Tracheal epithelial cell (primary cell): ENCODE measurements around the gene ONECUT3. TPM values are rescaled to one million over a fixed set of nuclear protein-coding genes. Genes with fewer than 3 reads are reported as not detected.

Experiments
- total RNA-seq: library from RNA; depleted of rRNA; stranded (reverse); fragments of >200 nt; gene quantifications from 2 replicates; pipeline ENCODE4 v1.2.1, GENCODE V29; 2014

ONECUT3 gene
- total RNA-seq, result under 0.01 TPM in 1 of 2 replicates, not detected in the other

GRCh38 chr19:1752757-1753728, at the start of gene ONECUT3:
TSS of gene ONECUT3 (plus strand) at chr19:1753506. CDS start at chr19:1753663, 157 bp downstream.

GRCh38 chr19:1811942-1812425, 58.7 kb downstream of the ONECUT3 start, which contains the start of gene ATP8B3:
TSS of gene ATP8B3 (minus strand) at chr19:1812276. CDS start at chr19:1811736, 540 bp downstream.

Other genes with a start within 250 kb of the ONECUT3 start
- 4.5 and 8.9 TPM in 2 replicates for gene ADAMTSL5, start 240.5 kb upstream of the ONECUT3 start, total RNA-seq
- gene PLK5, start 229.4 kb upstream of the ONECUT3 start, total RNA-seq, result not detected in 2 replicates
- gene MEX3D, start 185.2 kb upstream of the ONECUT3 start, total RNA-seq, result 81.6 and 161 TPM in 2 replicates
- 77.8 and 82.7 TPM in 2 replicates for gene MBD3, start 160.6 kb upstream of the ONECUT3 start, total RNA-seq
- gene UQCR11, start 148.0 kb upstream of the ONECUT3 start, total RNA-seq, result 75.7 and 76.4 TPM in 2 replicates
- 114 and 129 TPM in 2 replicates for gene TCF3, start 100.9 kb upstream of the ONECUT3 start, total RNA-seq
- 1.2 TPM in 1 of 2 replicates, not detected in the other for gene ATP8B3, start 58.8 kb downstream of the ONECUT3 start, total RNA-seq
- 9.9 and 13.9 TPM in 2 replicates for gene REXO1, start 95.0 kb downstream of the ONECUT3 start, total RNA-seq
- gene KLF16, start 110.1 kb downstream of the ONECUT3 start, total RNA-seq, result 9.8 and 13.7 TPM in 2 replicates
- gene ABHD17A, start 132.0 kb downstream of the ONECUT3 start, total RNA-seq, result 68.6 and 68.9 TPM in 2 replicates
- gene ADAT3, start 151.9 kb downstream of the ONECUT3 start, total RNA-seq, result 0.64 and 2.9 TPM in 2 replicates
- 22.6 and 25.5 TPM in 2 replicates for gene SCAMP4, start 151.9 kb downstream of the ONECUT3 start, total RNA-seq
- 77.2 and 93.3 TPM in 2 replicates for gene CSNK1G2, start 187.7 kb downstream of the ONECUT3 start, total RNA-seq